ENCODE measurements around the gene MBP.

MBP gene

GRCh38 chr18:77084688-77085035 lies 47.9 kb downstream of the MBP start:
- DNase-seq (ENCODE audit: low read depth, low spot score) = no peak

GRCh38 chr18:77082316-77082955 lies 50.1 kb downstream of the MBP start:
- DNase-seq (ENCODE audit: low read depth, low spot score) = no peak

- peak; percentile 61 for DNase-seq (ENCODE audit: low read depth, low spot score)
Measured at GRCh38 chr18:77081390-77081778, 51.2 kb downstream of the MBP start.

GRCh38 chr18:77079954-77080682 lies 52.5 kb downstream of the MBP start:
- DNase-seq (ENCODE audit: low read depth, low spot score) = no peak

- no peak for DNase-seq (ENCODE audit: low read depth, low spot score)
Measured at GRCh38 chr18:77079088-77079487, 53.5 kb downstream of the MBP start.

GRCh38 chr18:77078690-77079070 lies 53.9 kb downstream of the MBP start:
- DNase-seq (ENCODE audit: low read depth, low spot score) = no peak

- DNase-seq (ENCODE audit: low read depth, low spot score) = no peak
Measured at GRCh38 chr18:77077941-77078689, 54.5 kb downstream of the MBP start.

- no peak for DNase-seq (ENCODE audit: low read depth, low spot score)
Measured at GRCh38 chr18:77077401-77077800, 55.2 kb downstream of the MBP start.

GRCh38 chr18:77076111-77076510 lies 56.5 kb downstream of the MBP start:
- no peak for DNase-seq (ENCODE audit: low read depth, low spot score)

- DNase-seq (ENCODE audit: low read depth, low spot score) = no peak
Measured at GRCh38 chr18:77074431-77074830, 58.2 kb downstream of the MBP start.

GRCh38 chr18:77073336-77074093 lies 59.1 kb downstream of the MBP start:
- DNase-seq (ENCODE audit: low read depth, low spot score) = no peak

- no peak for DNase-seq (ENCODE audit: low read depth, low spot score)
Measured at GRCh38 chr18:77072566-77072965, 60.0 kb downstream of the MBP start.

- DNase-seq (ENCODE audit: low read depth, low spot score) = peak; percentile 88
Measured at GRCh38 chr18:77071711-77072292, 60.8 kb downstream of the MBP start.

- DNase-seq (ENCODE audit: low read depth, low spot score) = no peak
Measured at GRCh38 chr18:77071061-77071460, 61.5 kb downstream of the MBP start.

GRCh38 chr18:77070627-77071026 lies 62.0 kb downstream of the MBP start:
- no peak for DNase-seq (ENCODE audit: low read depth, low spot score)

GRCh38 chr18:77069931-77070330 lies 62.7 kb downstream of the MBP start:
- no peak for DNase-seq (ENCODE audit: low read depth, low spot score)

- DNase-seq (ENCODE audit: low read depth, low spot score) = no peak
Measured at GRCh38 chr18:77069482-77069881, 63.1 kb downstream of the MBP start.

GRCh38 chr18:77068321-77069312 lies 64.0 kb downstream of the MBP start:
- DNase-seq (ENCODE audit: low read depth, low spot score) = peak; percentile 79

- peak; percentile 92 for DNase-seq (ENCODE audit: low read depth, low spot score)
Measured at GRCh38 chr18:77067291-77068061, 65.1 kb downstream of the MBP start.

GRCh38 chr18:77066689-77067088 lies 65.9 kb downstream of the MBP start:
- no peak for DNase-seq (ENCODE audit: low read depth, low spot score)
